ENCODE measurements around the gene PTPRF.

PTPRF gene

DNA sequence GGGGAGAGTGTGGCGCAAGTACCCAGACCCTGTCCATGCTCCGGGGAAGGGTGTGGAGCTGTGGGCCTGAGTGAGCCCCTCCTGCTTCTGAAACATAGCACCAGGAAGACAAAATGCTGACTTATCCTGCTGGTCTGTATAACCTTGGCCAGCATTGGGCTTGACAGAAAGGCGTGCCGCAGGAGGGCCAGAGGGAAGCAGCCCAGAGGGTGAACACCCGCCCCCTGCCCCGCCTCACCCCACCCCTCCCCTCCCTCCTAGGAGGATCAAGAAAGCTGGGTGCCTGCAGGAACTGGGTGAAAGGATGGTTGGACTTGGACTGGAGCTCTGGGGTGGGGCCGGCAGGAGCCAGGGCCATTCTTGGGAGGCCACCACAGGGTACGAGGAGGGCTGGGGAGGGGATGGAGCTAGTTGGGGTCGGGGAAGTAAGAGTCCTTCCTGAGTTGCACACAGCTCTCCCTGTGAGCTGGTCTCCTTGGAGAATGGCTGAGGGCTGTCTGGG lies 27.1 kb downstream of the PTPRF start:
- Histone ChIP-seq H3K9ac (ENCODE audit: low read length) (no peak overlapping the region), H3K36me3 (ENCODE audit: low read length) (no peaks in the 10 kb centered on the region), H4K20me1 (ENCODE audit: low read depth, low read length) (no peaks in the 10 kb centered on the region), H3K4me2 (ENCODE audit: low read depth, low read length, poor library complexity, severe bottlenecking) (no peak overlapping the region), H3K4me3 (ENCODE audit: insufficient read depth, low read length, poor library complexity, severe bottlenecking) (no peak overlapping the region), H3K9me2 (replicated peaks; ENCODE audit: insufficient read depth, low read length) (no peaks in the 10 kb centered on the region), H3K9me3 (ENCODE audit: insufficient read depth, low read length) (no peaks in the 10 kb centered on the region), H3F3A (ENCODE audit: insufficient read depth) (no peaks in the 10 kb centered on the region), H3K27me3 (ENCODE audit: low read length) (no peaks in the 10 kb centered on the region), H3K79me2 (ENCODE audit: insufficient read depth, low read length) (no peaks in the 10 kb centered on the region), H3K27ac (ENCODE audit: low read depth, low read length) (no peak overlapping the region), H2AFZ (ENCODE audit: low read depth, low read length, severe bottlenecking) (no peak overlapping the region)
- TF ChIP-seq EZH2phosphoT487 (conservative IDR thresholded peaks at IDR 0.05; ENCODE audit: low read length): no peak
- TF ChIP-seq, protein P1, sequence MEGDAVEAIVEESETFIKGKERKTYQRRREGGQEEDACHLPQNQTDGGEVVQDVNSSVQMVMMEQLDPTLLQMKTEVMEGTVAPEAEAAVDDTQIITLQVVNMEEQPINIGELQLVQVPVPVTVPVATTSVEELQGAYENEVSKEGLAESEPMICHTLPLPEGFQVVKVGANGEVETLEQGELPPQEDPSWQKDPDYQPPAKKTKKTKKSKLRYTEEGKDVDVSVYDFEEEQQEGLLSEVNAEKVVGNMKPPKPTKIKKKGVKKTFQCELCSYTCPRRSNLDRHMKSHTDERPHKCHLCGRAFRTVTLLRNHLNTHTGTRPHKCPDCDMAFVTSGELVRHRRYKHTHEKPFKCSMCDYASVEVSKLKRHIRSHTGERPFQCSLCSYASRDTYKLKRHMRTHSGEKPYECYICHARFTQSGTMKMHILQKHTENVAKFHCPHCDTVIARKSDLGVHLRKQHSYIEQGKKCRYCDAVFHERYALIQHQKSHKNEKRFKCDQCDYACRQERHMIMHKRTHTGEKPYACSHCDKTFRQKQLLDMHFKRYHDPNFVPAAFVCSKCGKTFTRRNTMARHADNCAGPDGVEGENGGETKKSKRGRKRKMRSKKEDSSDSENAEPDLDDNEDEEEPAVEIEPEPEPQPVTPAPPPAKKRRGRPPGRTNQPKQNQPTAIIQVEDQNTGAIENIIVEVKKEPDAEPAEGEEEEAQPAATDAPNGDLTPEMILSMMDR (IDR thresholded peaks at IDR 0.05; ENCODE audit: insufficient read depth, low read length, poor library complexity, severe bottlenecking): no peak

DNA sequence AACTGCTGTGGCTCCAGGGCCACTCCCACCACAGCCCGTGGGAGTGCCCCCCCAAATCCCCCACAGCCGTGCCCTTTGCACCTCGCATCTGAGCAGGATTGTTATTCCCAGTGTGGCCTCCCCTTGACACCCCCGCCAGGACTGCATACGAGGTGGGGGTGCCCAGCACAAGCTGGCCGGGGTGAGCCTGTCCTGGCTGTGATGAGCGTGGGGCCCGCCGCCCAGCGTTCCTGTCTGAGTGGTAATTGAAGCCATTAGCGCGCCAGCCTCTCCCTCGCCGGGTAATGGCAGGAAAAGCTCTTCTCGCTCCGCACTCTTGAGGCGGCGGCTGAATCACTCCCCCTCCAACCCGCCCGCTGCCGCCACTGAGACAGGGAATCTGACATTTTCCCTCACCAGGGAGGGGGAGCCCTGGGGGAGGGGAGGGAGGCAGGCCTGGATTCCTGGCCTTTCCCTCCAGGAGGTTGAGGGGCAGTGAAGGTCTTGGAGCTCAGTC lies 27.7 kb downstream of the PTPRF start:
- no peaks in the 10 kb centered on the region for H3K27me3 ChIP-seq (ENCODE audit: low read length)
- no peak overlapping the region for H3K27ac ChIP-seq (ENCODE audit: low read depth, low read length)
- no peaks in the 10 kb centered on the region for H3K79me2 ChIP-seq (ENCODE audit: insufficient read depth, low read length)
- H3K9me3 ChIP-seq (ENCODE audit: insufficient read depth, low read length): no peaks in the 10 kb centered on the region
- H3F3A ChIP-seq (ENCODE audit: insufficient read depth): no peaks in the 10 kb centered on the region
- no peaks in the 10 kb centered on the region for H4K20me1 ChIP-seq (ENCODE audit: low read depth, low read length)
- no peaks in the 10 kb centered on the region for H3K9me2 ChIP-seq (replicated peaks; ENCODE audit: insufficient read depth, low read length)
- H2AFZ ChIP-seq (ENCODE audit: low read depth, low read length, severe bottlenecking): no peak overlapping the region
- no peak overlapping the region for H3K4me2 ChIP-seq (ENCODE audit: low read depth, low read length, poor library complexity, severe bottlenecking)
- no peaks in the 10 kb centered on the region for H3K36me3 ChIP-seq (ENCODE audit: low read length)
- TF ChIP-seq, protein P1 (IDR thresholded peaks at IDR 0.05; ENCODE audit: insufficient read depth, low read length, poor library complexity, severe bottlenecking): no peak
- no peak for TF ChIP-seq EZH2phosphoT487 (conservative IDR thresholded peaks at IDR 0.05; ENCODE audit: low read length)
- no peak overlapping the region for H3K9ac ChIP-seq (ENCODE audit: low read length)
- H3K4me3 ChIP-seq (ENCODE audit: insufficient read depth, low read length, poor library complexity, severe bottlenecking): no peak overlapping the region

DNA sequence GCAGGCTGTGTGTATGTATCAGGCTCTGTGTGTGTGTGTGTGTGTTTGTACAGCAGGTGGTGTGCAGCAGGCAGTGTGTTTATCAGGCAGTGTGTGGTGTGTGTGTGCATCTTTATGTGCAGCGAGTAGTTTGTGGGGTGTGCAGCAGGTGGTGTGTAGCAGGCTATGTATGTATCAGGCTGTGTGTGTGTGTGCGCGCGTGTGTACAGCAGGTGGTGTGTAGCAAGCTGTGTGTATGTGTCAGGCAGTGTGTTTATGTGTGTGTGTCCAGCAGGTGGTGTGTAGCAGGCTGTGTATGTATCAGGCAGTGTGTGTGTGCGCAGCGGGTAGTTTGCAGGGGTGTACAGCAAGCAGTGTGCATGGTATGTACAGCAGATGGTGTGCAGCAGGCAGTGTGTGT lies 29.0 kb downstream of the PTPRF start:
- no peak overlapping the region for H3K4me2 ChIP-seq (ENCODE audit: low read depth, low read length, poor library complexity, severe bottlenecking)
- no peaks in the 10 kb centered on the region for H4K20me1 ChIP-seq (ENCODE audit: low read depth, low read length)
- TF ChIP-seq, protein P1 (IDR thresholded peaks at IDR 0.05; ENCODE audit: insufficient read depth, low read length, poor library complexity, severe bottlenecking): no peak
- no peak for TF ChIP-seq EZH2phosphoT487 (conservative IDR thresholded peaks at IDR 0.05; ENCODE audit: low read length)
- H3K79me2 ChIP-seq (ENCODE audit: insufficient read depth, low read length): no peaks in the 10 kb centered on the region
- no peaks in the 10 kb centered on the region for H3F3A ChIP-seq (ENCODE audit: insufficient read depth)
- no peak overlapping the region for H2AFZ ChIP-seq (ENCODE audit: low read depth, low read length, severe bottlenecking)
- H3K9me2 ChIP-seq (replicated peaks; ENCODE audit: insufficient read depth, low read length): no peaks in the 10 kb centered on the region
- H3K27ac ChIP-seq (ENCODE audit: low read depth, low read length): no peak overlapping the region
- no peak overlapping the region for H3K4me3 ChIP-seq (ENCODE audit: insufficient read depth, low read length, poor library complexity, severe bottlenecking)
- no peaks in the 10 kb centered on the region for H3K9me3 ChIP-seq (ENCODE audit: insufficient read depth, low read length)
- no peak overlapping the region for H3K9ac ChIP-seq (ENCODE audit: low read length)
- no peaks in the 10 kb centered on the region for H3K27me3 ChIP-seq (ENCODE audit: low read length)
- H3K36me3 ChIP-seq (ENCODE audit: low read length): no peaks in the 10 kb centered on the region
